Measurements from ENCODE around the gene NRTN. TPM values are rescaled to one million over a fixed set of nuclear protein-coding genes. Genes with fewer than 3 reads are reported as not detected.

Gene NRTN
- total RNA-seq, 1 experiment from 2014 or later = 4.6 TPM

DNA sequence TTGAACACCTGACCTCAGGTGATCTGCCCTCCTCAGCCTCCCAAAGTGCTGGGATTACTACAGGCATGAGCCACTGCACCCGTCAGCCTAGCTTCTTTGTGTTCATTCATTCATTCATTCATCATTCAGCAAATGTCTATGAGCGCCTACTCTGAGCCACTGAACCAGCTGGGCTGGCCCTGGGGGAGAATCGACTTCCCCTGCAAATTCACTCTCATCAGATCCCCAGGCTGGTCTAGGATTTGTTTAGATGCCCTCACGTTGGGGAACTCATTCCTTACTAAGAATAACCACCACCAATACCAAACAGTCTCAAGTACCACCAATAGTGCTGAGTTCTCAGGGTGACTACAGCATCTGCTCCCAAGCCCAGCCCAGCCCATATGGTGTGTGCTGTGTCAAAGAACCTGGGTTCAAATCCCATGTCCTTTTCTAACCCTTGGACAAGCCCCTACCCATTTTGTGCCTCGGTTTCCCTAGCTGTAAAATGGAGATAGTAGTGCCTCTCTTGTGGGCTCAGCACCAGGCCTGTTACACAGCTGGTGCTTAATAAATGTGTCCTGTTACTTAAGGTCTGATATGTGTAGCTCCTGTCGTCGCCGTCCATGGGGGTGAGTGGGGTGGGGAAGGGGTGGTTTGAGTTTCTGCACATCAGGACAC, 16.8 kb downstream of the NRTN start:
- Histone ChIP-seq H3K4me2 (ENCODE audit: insufficient read depth, insufficient read length, low read length) (no peak overlapping the region), H2BK12ac (ENCODE audit: insufficient read length, low read depth, low read length) (no peak overlapping the region), H2BK5ac (ENCODE audit: insufficient read length, low read length) (no peak overlapping the region), H2AK5ac (ENCODE audit: insufficient read length, low read length) (no peak overlapping the region), H3K79me2 (ENCODE audit: insufficient read depth, low read length) (no peaks in the 10 kb centered on the region), H4K20me1 (ENCODE audit: control insufficient read depth, insufficient read depth, insufficient read length) (no peaks in the 10 kb centered on the region), H3K4ac (ENCODE audit: low read depth, low read length) (no peak overlapping the region), H2AFZ (ENCODE audit: low read length) (no peak overlapping the region), H3K27me3 (ENCODE audit: insufficient read depth, low read length) (no peaks in the 10 kb centered on the region), H2BK120ac (ENCODE audit: low read depth, low read length, poor library complexity, severe bottlenecking) (no peak overlapping the region), H3K27ac (ENCODE audit: insufficient read length, low read depth, low read length) (no peak overlapping the region), H4K91ac (ENCODE audit: insufficient read length, low read depth, low read length) (no peak overlapping the region), H4K5ac (ENCODE audit: insufficient read length, low read depth, low read length) (no peak overlapping the region), H3K14ac (ENCODE audit: insufficient read depth, low read length) (no peak overlapping the region), H2BK15ac (ENCODE audit: low read depth, low read length) (no peak overlapping the region), H3K18ac (ENCODE audit: insufficient read length, low read depth, low read length) (no peak overlapping the region), H3T11ph (ENCODE audit: low read length) (no peak overlapping the region), H3K4me1 (ENCODE audit: insufficient read depth, low read length) (no peaks in the 10 kb centered on the region), H4K8ac (replicated peaks; ENCODE audit: insufficient read length, low read depth, low read length) (no peak overlapping the region), H3K9ac (ENCODE audit: extremely low read depth, insufficient read length, low read length) (no peak overlapping the region), H3K9me3 (ENCODE audit: control insufficient read depth, low read depth, low read length) (no peaks in the 10 kb centered on the region), H3K79me1 (ENCODE audit: insufficient read depth, low read depth, low read length, poor library complexity, severe bottlenecking) (no peaks in the 10 kb centered on the region), H3K23ac (ENCODE audit: insufficient read length, low read depth, low read length) (no peak overlapping the region), H3K56ac (ENCODE audit: insufficient read length, low read depth, low read length) (no peak overlapping the region), H3K23me2 (ENCODE audit: insufficient read length, low read depth, low read length, poor library complexity, severe bottlenecking) (no peaks in the 10 kb centered on the region), H2BK20ac (ENCODE audit: low read depth, low read length, poor library complexity, severe bottlenecking) (no peak overlapping the region)
- H3K4me1 Mint-ChIP-seq = peaks cover 0 to 6% of the 10 kb centered on the region in 2 experiments; a peak in 1 of 4 replicates
- no peak overlapping the region for H3K4me3 Mint-ChIP-seq
- TF ChIP-seq CTCF (conservative IDR thresholded peaks at IDR 0.05) = no peak
- H3K27ac Mint-ChIP-seq = no peak overlapping the region
- no peaks in the 10 kb centered on the region for H3K36me3 Mint-ChIP-seq (ENCODE audit: insufficient read depth in 1 of 3, low read depth in 3 of 3)
- H3K27me3 Mint-ChIP-seq (ENCODE audit: low read depth) = peaks cover 25% of the 10 kb centered on the region
- WGBS (ENCODE audit: extremely low coverage, insufficient read length, low lambda C conversion rate) = no CpG with 5 or more reads among the region's 8 CpGs
- no peak for DNase-seq
- peaks cover 0 to 1% of the 10 kb centered on the region in 2 experiments; a peak in 1 of 5 replicates for H3K9me3 Mint-ChIP-seq

All from H9 (cell line).